AG09319 (cell line): ENCODE results near the gene CTRB2.

Source experiments
- DNase-seq: peaks from one replicate; pipeline ENCODE4 v3.0.0-alpha.2; 2010; ENCODE audit warnings: low read depth; ENCODE audit errors: extremely low read depth
- CTCF ChIP-seq: IDR thresholded peaks from 2 replicates; pipeline ENCODE4 v1.5.1; 2011; ENCODE audit warnings: low read depth, mild to moderate bottlenecking, inconsistent platforms, low read length, moderate library complexity

CTRB2 gene

DNA sequence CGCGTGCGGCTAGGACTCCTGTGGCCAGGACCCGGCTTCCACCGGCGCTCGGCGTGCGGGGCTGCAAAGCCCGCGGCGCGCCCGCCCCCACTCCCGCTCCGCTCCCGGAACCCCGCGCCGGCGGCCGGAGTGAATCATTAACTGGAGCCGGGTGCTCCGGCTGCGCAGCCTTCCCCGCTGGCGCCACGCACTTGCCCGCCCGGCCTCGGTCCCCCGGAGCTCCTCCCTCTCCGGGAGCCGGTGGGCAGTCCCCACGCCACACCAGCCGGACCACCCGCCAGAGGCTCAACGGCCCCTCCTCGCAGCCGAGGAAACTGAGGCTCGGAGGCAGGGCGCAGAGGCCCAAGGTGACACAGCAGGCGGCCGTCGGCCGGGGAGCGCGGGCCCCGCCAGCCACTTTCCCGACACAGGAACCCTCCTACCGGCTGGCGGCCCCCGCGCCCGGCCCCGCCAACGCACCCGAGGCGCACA lies 43.9 kb upstream of the CTRB2 start:
- no peak for TF ChIP-seq CTCF
- DNase-seq: no peak

GRCh38 chr16:75250089-75250808 lies 43.3 kb upstream of the CTRB2 start:
- TF ChIP-seq CTCF: no peak
- no peak for DNase-seq

- TF ChIP-seq CTCF: no peak
- DNase-seq: no peak
Observed at GRCh38 chr16:75249441-75249840, 42.5 kb upstream of the CTRB2 start.

DNA sequence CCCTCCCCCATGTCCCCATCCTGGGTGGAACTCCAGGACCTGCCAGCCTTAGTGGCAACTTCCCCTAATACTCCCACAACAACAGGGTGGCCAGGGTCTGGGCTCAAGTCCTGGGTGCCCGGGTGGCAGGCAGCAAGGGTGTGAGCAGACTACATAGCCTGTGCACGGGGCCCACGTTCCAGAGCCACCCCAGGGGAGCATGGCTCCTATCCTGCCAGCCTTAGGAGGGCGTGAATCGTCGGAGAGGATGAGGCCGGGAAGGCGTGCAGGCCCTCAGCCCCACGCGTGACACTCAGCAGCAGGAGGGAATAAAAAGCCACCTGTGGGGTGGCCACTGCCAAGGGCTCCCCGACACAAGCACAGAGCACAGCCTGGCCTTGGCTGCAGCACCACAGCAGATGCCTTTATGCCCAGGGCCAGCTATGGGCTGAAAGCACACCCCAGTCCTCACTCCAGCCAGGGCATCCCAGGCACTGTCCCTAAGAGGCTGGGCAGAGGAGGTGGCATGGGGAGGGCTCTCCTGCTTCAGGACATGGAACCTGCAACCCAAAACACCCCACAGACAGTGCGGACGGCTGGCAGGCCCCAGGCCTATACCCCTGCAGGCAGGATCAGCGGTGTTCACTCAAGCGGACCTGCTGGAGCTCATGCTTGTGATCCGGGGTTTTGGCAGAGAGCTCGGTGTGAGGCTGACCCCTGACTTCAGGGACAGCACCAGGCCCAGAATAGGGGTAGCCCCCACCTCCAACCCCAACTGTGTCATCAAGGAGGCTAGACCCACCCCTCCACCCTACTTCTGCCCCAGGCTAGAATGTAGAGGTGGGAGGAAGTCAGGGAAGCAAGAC lies 41.8 kb upstream of the CTRB2 start:
- DNase-seq: no peak
- no peak for TF ChIP-seq CTCF

GRCh38 chr16:75248142-75248535 lies 41.2 kb upstream of the CTRB2 start:
- DNase-seq: no peak
- no peak for TF ChIP-seq CTCF

DNA sequence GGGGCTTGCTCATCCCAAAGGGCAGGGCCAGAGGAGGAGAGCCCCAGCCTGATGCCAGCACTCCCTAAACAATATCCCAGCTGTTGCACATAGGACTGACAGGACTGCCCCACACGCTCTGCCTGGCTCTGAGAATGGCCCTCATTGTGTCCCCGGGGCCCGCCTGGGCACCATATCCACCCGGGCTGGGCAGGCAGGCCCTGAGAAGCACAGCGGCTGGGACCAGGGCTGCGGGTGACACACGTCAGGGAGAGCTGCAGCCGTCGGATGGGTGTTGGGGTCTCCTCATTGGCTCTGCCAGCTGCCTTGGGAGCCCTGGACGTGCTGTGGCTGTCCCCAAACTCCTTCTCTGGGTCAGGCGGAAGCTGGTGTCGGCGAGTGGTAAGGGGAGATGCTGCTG lies 40.3 kb upstream of the CTRB2 start:
- no peak for TF ChIP-seq CTCF
- no peak for DNase-seq
